Skeletal muscle satellite cell (primary cell): Measurements from ENCODE around the gene LRIG3.
"Not testable (repeated sequence)": the region's sequence is repeated elsewhere in the genome, so short reads cannot be mapped to it uniquely, and the experiment has no call there.

ENCODE experiments used
- H3K27me3 ChIP-seq: 2 replicates; pipeline ENCODE4 v1.7.0; 2013; ENCODE audit warnings: low read length; ENCODE audit not compliant: control insufficient read depth, insufficient read depth
- H3K36me3 ChIP-seq: 2 replicates; pipeline ENCODE4 v1.7.0; 2013; ENCODE audit warnings: mild to moderate bottlenecking, control low read depth, low read length; ENCODE audit not compliant: insufficient read depth
- H3K4me1 ChIP-seq: 2 replicates; pipeline ENCODE4 v1.7.0; 2013; ENCODE audit warnings: low read length; ENCODE audit not compliant: control insufficient read depth, insufficient read depth
- H3K4me2 ChIP-seq: 2 replicates; pipeline ENCODE4 v1.7.0; 2013; ENCODE audit warnings: mild to moderate bottlenecking, low read length
- H3K4me3 ChIP-seq: 2 replicates; pipeline ENCODE4 v1.7.0; 2013; ENCODE audit warnings: low read length
- H3K9ac ChIP-seq: 2 replicates; pipeline ENCODE4 v1.7.0; 2013; ENCODE audit warnings: mild to moderate bottlenecking, low read depth, low read length, moderate library complexity
- H3K9me3 ChIP-seq: replicated peaks from 2 replicates; pipeline ENCODE4 v1.7.0; 2013; ENCODE audit warnings: mild to moderate bottlenecking, control low read depth, low read length

Gene LRIG3

DNA sequence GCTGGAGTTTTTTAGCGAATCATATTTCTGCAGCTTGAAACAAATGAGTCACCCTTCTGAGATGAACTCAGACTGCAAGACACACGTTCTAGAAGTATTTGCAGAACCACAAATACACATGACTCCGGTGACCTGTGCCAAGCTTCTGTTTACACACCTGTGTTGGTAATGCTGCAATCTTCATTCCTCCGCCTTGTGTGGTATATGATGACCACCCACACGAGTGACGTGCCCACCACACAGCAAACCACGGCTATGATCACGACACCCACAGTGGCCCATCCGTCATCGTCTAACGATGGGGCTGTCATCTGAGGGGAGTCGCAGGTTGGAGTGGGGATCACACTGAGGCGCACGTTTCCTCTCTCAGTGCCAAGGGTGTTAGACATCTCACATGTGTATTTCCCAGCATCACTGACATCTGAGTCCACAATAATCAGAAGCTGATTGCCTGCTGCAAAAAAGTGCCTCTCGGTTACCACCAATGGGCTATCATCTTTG, 43.0 kb downstream of the LRIG3 start:
- no peak overlapping the region for H3K9ac ChIP-seq
- H3K4me1 ChIP-seq = peaks cover 11% of the 10 kb centered on the region
- no peak overlapping the region for H3K4me3 ChIP-seq
- no peak overlapping the region for H3K4me2 ChIP-seq
- H3K36me3 ChIP-seq = peaks cover 77% of the 10 kb centered on the region
- no peaks in the 10 kb centered on the region for H3K9me3 ChIP-seq
- H3K27me3 ChIP-seq = no peaks in the 10 kb centered on the region

DNA sequence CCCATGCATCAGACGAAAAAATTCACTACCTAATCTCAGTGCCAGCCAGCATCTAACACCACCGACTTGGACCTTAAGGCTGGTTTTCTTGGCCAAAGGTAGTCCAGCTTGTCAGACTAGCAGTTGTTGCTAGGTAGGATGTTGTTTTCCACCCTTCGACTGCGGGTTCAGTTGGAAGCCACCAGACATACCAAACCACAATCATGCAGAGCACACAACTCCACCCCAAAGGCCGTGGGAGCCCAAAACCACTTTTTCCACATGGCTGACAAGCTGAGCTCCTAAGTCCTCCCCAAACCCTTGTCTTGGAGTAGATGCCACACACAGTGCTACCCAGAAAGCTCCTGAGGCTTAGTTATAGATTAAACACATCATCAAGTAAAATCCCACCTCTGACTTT, 46.8 kb downstream of the LRIG3 start:
- Histone ChIP-seq H3K4me1 (peaks cover 11% of the 10 kb centered on the region), H3K36me3 (peaks cover 68% of the 10 kb centered on the region)

DNA sequence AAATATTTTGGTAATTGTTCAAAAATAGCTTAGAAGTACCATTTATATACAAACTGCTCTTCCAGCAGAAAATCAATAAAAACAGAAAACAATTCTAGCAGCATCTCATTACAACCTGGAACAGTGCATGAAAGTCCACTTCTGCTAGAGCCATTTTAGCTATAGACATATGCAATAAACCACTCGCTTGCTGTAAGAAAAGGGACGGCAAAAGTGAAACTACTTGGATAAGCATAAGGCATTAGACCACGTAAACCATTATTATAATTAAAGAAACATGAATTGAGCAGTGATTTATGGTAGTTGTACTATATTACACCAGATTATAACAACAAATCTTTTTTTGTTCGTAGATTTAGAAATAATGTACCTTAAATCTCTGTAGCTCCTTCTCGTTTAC, 48.7 kb downstream of the LRIG3 start:
- no peak overlapping the region for H3K9ac ChIP-seq
- peaks cover 60% of the 10 kb centered on the region for H3K36me3 ChIP-seq
- no peak overlapping the region for H3K4me2 ChIP-seq
- no peaks in the 10 kb centered on the region for H3K9me3 ChIP-seq
- peaks cover 2% of the 10 kb centered on the region for H3K4me1 ChIP-seq
- no peak overlapping the region for H3K4me3 ChIP-seq
- H3K27me3 ChIP-seq = no peaks in the 10 kb centered on the region

More for the DNA sequence above, 46.8 kb downstream of the LRIG3 start:
- H3K4me2 ChIP-seq = no peak overlapping the region
- no peaks in the 10 kb centered on the region for H3K9me3 ChIP-seq
- no peak overlapping the region for H3K9ac ChIP-seq
- no peaks in the 10 kb centered on the region for H3K27me3 ChIP-seq
- H3K4me3 ChIP-seq = no peak overlapping the region

DNA sequence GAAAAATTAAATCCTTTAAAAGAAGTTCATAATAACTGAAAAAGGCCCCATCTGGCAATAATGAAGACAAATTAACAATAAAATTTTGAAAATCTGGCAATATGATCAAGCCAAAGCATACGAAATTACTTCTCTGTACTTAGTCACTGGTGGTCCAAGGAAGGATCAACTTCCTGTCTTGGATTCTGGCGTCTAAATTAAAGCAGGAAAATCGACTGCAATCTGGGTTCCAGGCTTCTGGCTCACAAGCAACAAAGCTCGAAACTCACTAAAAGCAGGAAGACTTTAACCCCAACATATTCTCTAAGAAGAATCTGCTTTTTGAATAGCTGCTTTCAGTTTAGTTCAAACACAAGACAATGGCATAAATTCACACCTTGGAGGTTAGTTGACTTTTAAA, 49.7 kb downstream of the LRIG3 start:
- Histone ChIP-seq H3K4me3 (no peak overlapping the region), H3K27me3 (no peaks in the 10 kb centered on the region), H3K4me1 (no peaks in the 10 kb centered on the region), H3K4me2 (no peak overlapping the region), H3K9me3 (no peaks in the 10 kb centered on the region), H3K9ac (no peak overlapping the region), H3K36me3 (peaks cover 51% of the 10 kb centered on the region)

DNA sequence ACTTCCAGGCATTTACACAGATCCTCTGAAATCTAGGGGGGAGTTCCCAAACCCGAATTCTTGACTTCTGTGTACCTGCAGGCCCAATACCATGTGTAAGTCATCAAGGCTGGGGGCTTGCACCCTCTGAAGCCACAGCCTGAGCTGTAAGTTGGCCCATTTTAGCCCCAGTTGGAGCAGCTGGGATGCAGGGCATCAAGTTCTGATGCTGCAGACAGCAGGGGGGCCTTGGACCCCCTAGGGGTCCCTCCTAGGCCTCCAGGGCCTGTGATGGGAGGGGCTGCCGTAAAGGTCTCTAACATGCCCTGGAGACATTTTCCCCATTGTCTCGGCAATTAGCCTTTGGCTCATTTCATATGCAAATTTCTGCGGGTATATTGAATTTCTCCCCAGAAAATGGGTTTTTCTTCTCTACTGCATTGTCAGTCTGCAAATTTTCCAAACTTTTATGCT, 59.5 kb downstream of the LRIG3 start:
- no peak overlapping the region for H3K4me3 ChIP-seq
- no peak overlapping the region for H3K4me2 ChIP-seq
- H3K9me3 ChIP-seq = no peaks in the 10 kb centered on the region
- peaks cover 7% of the 10 kb centered on the region for H3K36me3 ChIP-seq
- H3K27me3 ChIP-seq = no peaks in the 10 kb centered on the region
- H3K9ac ChIP-seq = no peak overlapping the region
- no peaks in the 10 kb centered on the region for H3K4me1 ChIP-seq

DNA sequence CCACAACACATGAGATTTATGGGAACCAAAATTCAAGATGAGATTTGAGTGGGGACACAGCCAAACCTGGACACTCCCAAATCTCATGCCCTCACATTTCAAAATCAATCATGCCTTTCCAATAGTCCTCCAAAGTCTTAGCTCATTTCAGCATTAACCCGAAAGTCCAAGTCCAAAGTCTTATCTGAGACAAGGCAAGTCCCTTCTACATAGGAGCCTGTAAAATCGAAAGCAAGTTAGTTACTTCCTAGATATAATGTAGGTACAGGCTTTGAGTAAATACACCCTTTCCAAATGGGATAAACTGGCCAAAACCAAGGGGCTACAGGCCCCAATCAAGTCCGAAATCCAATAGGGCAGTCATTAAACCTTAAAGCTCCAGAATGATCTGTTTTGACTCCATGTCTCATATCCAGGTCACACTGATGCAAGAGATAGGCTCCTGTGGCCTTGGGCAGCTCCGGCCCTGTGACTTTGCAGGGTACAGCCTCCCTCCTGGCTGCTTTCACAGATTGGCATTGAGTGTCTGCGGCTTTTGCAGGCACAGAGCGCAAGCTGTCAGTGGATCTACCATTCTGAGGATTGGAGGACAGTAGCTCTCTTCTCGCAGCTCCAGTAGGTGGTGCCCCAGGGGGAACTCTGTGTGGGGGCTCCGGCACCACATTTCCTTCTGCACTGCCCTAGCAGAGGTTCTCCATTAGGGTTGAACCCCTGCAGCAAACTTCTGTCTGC, 60.1 kb downstream of the LRIG3 start:
- H3K27me3 ChIP-seq = no peaks in the 10 kb centered on the region
- no peaks in the 10 kb centered on the region for H3K9me3 ChIP-seq
- H3K4me1 ChIP-seq = no peaks in the 10 kb centered on the region
- peaks cover 7% of the 10 kb centered on the region for H3K36me3 ChIP-seq
- H3K4me3 ChIP-seq = no peak overlapping the region
- no peak overlapping the region for H3K4me2 ChIP-seq
- H3K9ac ChIP-seq = no peak overlapping the region

DNA sequence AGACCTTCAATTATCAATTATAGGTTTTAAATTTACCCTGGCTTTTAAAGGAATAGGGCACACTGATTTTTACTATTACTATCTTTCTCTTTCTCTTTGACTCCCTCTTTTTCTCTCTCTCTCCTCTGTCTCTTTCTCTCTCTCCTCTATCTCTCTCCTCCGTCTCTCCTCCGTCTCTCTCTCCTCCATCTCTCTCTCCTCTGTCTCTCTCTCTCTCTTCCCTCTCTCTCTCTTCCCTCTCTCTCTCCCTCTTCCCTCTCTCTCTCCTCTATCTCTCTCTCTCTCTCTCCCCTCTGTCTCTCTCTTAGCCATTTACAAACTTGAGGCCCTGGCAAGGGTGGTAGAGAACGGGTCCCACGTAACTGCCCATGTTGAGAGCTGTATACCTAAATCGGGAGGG, 62.3 kb downstream of the LRIG3 start:
- Histone ChIP-seq H3K9ac (no peak overlapping the region), H3K9me3 (no peaks in the 10 kb centered on the region), H3K4me1 (no peaks in the 10 kb centered on the region), H3K4me2 (no peak overlapping the region), H3K36me3 (no peaks in the 10 kb centered on the region), H3K4me3 (no peak overlapping the region), H3K27me3 (no peaks in the 10 kb centered on the region)

DNA sequence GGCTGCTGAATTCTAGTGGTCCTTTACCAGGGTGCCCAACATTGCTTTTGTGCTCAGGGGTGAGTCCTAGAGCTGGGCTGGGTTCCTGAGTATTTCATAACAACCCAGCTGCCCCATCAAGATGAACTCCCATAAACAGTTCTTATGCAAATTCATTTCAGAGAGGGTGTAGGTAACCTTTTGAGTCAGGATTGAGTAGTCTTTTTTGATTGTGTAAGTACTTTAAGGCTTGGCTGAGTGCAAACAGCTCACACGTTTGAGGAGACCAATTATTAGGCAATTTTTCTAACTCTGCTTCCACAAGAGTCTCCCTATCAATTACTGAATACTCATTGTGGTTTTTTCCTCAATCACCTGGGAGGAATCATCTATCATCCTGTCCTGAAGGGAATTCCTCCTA, 63.1 kb downstream of the LRIG3 start:
- not testable (repeated sequence) for H3K9ac ChIP-seq, H3K36me3 ChIP-seq, H3K9me3 ChIP-seq, H3K27me3 ChIP-seq, H3K4me2 ChIP-seq, H3K4me1 ChIP-seq, H3K4me3 ChIP-seq

DNA sequence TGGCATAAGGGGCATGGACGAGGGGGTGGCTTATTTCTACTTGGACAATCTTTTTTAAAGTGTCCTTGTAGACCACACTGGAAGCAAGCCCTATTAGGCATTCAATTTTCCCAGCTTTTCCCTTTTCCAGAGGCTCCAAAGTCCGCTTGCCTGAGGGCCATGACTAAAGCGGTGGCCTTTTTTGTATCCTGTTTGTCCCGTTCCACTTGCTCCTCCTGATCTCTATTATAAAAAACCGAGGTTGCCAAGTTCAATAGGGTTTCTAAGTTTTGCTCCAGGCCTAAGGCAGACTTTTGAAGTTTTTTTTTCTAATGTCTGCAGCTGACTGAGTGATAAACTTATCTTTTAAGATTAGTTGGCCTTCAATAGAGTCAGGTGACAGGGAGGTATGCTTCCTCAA, 64.7 kb downstream of the LRIG3 start:
- not testable (repeated sequence) for H3K4me2 ChIP-seq, H3K27me3 ChIP-seq, H3K4me3 ChIP-seq, H3K9me3 ChIP-seq, H3K36me3 ChIP-seq, H3K4me1 ChIP-seq, H3K9ac ChIP-seq

DNA sequence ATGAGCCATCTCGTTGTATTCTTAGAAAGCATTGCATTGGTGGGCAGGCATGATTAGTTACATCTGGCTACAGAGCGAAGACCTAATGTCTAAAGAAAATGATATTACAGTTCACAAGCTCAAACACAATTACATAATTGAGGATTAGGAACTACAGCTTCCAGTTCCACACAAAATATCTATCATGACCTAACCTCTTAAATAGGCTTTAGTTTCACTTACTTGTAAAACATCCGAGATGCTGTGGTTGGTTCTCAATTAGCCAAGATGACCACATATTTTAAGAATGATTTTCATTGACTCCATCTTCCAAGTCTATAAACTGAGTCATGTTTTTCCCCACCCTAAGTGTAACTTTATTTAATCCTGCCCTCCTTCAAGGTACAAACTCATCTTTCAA, 69.5 kb downstream of the LRIG3 start:
- no peaks in the 10 kb centered on the region for H3K27me3 ChIP-seq
- no peak overlapping the region for H3K4me3 ChIP-seq
- H3K4me1 ChIP-seq = no peaks in the 10 kb centered on the region
- no peaks in the 10 kb centered on the region for H3K36me3 ChIP-seq
- H3K9me3 ChIP-seq = no peaks in the 10 kb centered on the region
- H3K9ac ChIP-seq = no peak overlapping the region
- no peak overlapping the region for H3K4me2 ChIP-seq

DNA sequence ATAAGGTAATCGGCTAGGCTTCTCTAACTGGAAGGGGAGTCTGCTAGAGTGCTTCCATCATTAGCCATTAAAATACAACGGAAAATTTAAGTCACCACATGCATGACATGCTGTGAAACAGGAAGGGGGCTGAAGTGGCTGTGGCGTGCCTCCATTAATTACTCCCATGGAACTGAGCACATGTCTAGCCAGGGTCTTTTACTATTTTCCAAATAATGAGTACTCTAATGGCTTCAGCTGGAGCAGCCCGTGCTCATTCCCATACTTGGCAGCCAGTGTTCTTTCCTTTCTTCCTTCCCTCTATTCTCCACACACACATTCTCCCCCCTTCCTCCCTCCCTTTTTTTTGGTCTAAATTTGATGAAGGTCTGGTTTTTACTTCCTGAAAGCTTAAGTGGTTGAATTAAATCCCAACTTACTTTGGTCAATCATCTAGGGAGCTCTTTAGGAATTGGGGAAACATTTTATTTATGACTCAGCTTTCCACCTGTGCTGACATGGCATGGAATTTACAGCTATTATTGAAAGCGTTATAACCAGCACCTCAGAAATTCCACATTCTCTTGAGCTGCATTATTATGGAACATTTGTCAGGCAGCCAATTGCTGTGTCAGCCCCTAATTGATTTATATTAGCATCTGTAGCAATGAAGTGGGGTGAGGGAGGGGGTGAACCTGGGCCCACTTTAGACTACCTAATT, 72.3 kb downstream of the LRIG3 start:
- Histone ChIP-seq H3K4me2 (no peak overlapping the region), H3K9me3 (no peaks in the 10 kb centered on the region), H3K9ac (no peak overlapping the region), H3K4me3 (no peak overlapping the region), H3K4me1 (no peaks in the 10 kb centered on the region), H3K36me3 (no peaks in the 10 kb centered on the region), H3K27me3 (no peaks in the 10 kb centered on the region)

DNA sequence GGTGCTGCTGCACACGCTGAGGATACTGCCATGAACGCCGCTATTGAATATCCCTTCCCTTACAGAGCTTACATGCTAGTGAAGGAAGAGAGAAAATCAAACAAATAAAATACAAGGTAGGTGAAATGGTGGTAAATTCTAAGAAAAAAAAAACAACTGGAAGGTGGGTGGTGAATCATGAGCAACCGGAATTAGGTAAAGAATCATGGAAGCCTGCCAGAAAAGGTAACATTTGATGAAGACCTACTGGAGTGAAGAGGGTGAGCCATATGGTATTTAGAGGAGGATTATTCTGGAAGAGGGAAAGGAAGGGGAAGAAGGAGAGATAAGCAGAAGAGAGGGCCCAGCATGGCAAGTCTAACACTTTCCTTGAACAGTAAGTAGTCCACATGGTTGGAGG, 76.1 kb downstream of the LRIG3 start:
- no peak overlapping the region for H3K4me2 ChIP-seq
- H3K27me3 ChIP-seq = no peaks in the 10 kb centered on the region
- no peaks in the 10 kb centered on the region for H3K4me1 ChIP-seq
- no peak overlapping the region for H3K9ac ChIP-seq
- H3K36me3 ChIP-seq = no peaks in the 10 kb centered on the region
- H3K9me3 ChIP-seq = no peaks in the 10 kb centered on the region
- no peak overlapping the region for H3K4me3 ChIP-seq
